ENCODE data around the gene ASPG.
A peak's percentile ranks its signal among the peaks of the same experiment; 100 is the strongest.

The ASPG gene

DNA sequence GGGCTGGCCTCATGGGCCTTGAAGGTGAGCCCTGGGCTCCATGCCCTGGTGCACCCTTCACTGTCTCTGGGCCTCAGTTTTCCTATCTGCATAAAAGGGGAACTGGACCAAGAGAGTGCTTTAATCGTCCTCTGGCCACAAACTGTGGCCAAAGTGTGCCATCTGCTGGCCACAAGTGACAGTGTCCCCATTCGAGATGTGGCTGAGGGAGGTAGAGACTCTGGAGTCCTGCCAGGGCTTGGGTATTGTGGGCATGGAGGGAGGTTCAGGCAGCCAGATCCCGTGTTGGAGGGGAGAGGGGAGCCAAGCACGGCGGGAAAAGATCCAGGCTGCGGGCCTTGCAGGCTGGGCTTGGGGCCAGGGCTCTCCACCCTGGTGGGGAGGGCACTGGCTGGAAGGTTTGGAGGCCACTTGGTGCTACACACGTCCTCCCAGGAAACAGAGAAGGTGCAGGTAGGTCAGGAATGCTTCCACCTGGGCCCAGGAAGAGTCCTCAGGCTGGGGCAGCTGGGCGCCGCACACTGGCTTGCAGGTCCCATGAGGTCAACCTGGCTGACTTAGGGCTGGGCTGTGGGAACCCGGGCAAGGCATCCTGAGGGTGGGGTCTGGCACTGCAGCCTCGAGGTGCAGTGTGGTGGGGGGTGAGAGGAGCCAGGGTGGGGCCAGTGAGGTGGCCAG is 45.6 kb downstream of the ASPG start:
- TF ChIP-seq, protein P1, sequence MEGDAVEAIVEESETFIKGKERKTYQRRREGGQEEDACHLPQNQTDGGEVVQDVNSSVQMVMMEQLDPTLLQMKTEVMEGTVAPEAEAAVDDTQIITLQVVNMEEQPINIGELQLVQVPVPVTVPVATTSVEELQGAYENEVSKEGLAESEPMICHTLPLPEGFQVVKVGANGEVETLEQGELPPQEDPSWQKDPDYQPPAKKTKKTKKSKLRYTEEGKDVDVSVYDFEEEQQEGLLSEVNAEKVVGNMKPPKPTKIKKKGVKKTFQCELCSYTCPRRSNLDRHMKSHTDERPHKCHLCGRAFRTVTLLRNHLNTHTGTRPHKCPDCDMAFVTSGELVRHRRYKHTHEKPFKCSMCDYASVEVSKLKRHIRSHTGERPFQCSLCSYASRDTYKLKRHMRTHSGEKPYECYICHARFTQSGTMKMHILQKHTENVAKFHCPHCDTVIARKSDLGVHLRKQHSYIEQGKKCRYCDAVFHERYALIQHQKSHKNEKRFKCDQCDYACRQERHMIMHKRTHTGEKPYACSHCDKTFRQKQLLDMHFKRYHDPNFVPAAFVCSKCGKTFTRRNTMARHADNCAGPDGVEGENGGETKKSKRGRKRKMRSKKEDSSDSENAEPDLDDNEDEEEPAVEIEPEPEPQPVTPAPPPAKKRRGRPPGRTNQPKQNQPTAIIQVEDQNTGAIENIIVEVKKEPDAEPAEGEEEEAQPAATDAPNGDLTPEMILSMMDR (IDR thresholded peaks at IDR 0.05; ENCODE audit: borderline replicate concordance, control extremely low read depth, extremely low read depth, insufficient read depth, missing control alignments): peak; percentile 42
- in situ Hi-C loops (cut with MboI; ENCODE audit: low sequenced_read_pairs, unreplicated experiment): no loop called here
- DNase-seq (ENCODE audit: low spot score): peak; percentile 79

DNA sequence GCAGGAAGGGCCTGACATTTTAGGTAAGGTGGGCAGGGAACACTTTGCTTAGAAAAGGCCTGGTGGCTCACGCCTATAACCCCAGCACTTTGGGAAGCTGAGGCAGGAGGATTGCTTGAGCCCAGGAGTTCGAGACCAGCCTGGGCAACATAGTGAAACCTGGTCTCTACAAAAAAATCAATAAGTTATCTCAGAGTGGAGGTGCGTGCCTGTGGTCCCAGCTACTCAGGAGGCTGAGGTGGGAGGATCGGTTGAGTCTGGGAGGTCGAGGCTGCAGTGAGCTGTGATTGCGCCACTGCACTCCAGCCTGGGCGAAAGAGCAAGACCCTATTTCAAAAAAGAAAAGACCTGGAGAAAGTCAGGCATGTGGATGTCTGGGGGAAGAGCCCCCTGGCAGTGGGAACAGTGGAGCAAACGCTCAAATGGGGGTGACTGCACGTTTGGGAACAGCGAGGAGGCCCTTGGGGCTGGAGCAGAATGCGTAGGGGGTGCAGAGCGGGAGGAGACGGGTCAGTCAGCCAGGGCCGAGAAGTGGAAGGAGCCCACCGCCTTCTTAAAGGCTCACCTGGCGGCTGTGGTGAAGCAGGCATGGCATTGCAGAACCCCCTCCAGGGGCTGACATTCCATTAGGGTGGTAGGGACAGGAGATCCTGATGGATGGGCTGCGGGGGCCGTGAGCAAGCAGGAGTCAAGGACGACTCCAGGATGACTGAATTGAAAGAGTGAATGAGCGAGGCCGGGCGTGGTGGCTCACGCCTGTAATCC is 46.6 kb downstream of the ASPG start:
- in situ Hi-C loops (cut with MboI; ENCODE audit: low sequenced_read_pairs, unreplicated experiment): no loop called here
- TF ChIP-seq, protein P1 (IDR thresholded peaks at IDR 0.05; ENCODE audit: borderline replicate concordance, control extremely low read depth, extremely low read depth, insufficient read depth, missing control alignments): no peak
- no peak for DNase-seq (ENCODE audit: low spot score)

DNA sequence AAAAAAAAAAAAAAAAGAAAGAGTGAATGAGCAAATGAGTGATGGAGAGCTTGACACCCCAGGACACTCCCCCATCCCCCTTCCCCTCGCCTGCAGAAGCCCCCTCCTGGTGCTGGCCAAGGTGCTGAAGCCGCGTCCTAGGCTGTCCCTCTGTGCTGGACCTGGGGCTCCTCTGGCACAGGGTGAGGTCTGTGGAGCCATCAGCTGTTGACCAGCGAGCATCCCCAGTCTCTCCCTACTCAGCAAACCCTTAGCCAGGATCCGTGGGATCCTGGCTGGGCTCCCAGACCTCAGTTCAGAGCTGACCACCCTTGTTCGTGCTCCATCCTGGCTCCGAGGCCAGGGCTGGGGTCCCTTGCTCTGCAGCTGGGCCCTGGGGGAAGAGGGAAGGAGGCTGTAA is 47.5 kb downstream of the ASPG start:
- TF ChIP-seq, protein P1 (IDR thresholded peaks at IDR 0.05; ENCODE audit: borderline replicate concordance, control extremely low read depth, extremely low read depth, insufficient read depth, missing control alignments): no peak
- in situ Hi-C loops (cut with MboI; ENCODE audit: low sequenced_read_pairs, unreplicated experiment): no loop called here
- DNase-seq (ENCODE audit: low spot score): no peak

DNA sequence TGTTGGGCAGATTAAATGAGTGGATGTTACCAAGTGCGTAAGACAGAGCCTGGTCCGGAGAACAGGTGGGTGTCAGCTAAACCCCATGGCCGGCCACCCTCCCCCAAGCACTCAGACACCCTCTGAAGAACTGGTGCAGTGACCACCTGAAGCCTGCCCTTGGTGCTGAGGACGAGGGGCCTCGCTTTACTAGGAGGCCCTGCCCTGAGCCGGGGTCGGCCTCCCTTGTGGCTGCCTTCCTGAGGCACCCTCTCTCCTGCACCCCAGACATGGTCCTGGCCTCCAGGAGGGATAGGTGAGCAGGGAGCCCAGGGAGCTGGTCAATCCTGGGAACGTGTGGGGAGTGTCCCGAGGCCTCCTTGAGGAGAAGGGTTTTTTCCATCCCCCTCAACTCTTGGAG is 48.0 kb downstream of the ASPG start:
- TF ChIP-seq, protein P1 (IDR thresholded peaks at IDR 0.05; ENCODE audit: borderline replicate concordance, control extremely low read depth, extremely low read depth, insufficient read depth, missing control alignments): no peak
- no peak for DNase-seq (ENCODE audit: low spot score)
- in situ Hi-C loops (cut with MboI; ENCODE audit: low sequenced_read_pairs, unreplicated experiment): no loop called here

DNA sequence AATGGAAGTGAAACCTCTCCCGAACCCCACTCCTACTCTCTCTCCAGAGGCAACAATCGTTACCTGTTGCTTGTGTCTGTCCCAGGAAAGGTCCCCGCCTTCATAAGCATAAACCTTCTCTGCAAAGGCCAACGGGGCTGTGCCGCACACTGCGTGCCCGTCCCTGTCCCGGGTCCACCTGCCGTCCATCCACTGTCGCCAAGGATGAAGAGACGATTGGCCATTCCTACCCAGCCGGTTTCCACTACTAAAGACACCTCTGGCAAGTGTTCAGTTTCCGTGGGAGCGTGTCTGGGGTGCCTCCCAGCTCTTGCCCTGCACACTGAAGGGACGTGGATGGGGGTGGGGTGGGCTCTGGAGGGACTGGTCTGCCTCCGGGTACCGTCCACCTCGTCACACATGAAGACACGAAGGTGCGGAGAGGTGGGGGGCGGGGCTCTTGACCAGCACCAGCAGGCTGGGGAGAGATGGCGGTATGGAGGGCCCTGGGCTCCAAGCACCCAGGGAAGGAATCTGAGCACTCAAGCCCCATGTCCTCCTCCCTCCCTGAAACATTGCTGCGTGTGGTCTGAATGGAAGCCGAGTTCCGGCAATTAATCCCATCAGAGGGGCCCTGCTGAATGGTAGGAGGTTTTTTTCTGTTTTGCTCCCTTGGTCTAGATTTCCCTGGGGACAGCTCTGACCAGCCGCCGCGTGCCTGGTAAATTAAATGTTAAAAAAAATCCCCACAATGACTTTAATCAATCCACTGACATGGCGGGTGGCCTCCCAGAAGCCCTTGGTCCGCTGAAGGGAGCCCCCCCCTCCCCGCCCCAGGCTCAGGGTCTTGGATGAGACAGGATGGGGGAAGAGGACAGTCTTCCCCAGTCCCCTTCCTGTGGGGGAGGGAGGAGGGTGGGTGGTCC is 48.8 kb downstream of the ASPG start:
- TF ChIP-seq, protein P1 (IDR thresholded peaks at IDR 0.05; ENCODE audit: borderline replicate concordance, control extremely low read depth, extremely low read depth, insufficient read depth, missing control alignments): no peak
- DNase-seq (ENCODE audit: low spot score): no peak
- in situ Hi-C loops (cut with MboI; ENCODE audit: low sequenced_read_pairs, unreplicated experiment): no loop called here
